Vagina (tissue), 2 donors: Measurements from ENCODE around the gene MOB3A. TPM values are rescaled to one million over a fixed set of nuclear protein-coding genes. Genes with fewer than 3 reads are reported as not detected.

Experiments used
- DNase-seq, 2 donors: peaks; one replicate each; pipeline ENCODE4 v3.0.0-alpha.2; 2017; ENCODE audit errors: extremely low spot score in 2 of 2
- H3K27ac ChIP-seq: fragments of 200-600 bp; sonication (generic); one replicate; pipeline ENCODE4 v1.5.1; 2019
- H3K27me3 ChIP-seq: fragments of 200-600 bp; sonication (generic); one replicate; pipeline ENCODE4 v1.5.1; 2019
- H3K36me3 ChIP-seq, 2 donors: fragments of 200-600 bp; sonication (generic); one replicate each; pipeline ENCODE4 v1.5.1; 2017 to 2019
- H3K4me1 ChIP-seq: fragments of 200-600 bp; sonication (generic); one replicate; pipeline ENCODE4 v1.5.1; 2019
- H3K4me3 ChIP-seq, 2 donors: fragments of 200-600 bp; sonication (generic); 1 replicate in 1 of 2; 2 replicates in 1 of 2; pipeline ENCODE4 v1.5.1; 2016 to 2019
- H3K9me3 ChIP-seq: fragments of 200-600 bp; sonication (generic); one replicate; pipeline ENCODE4 v1.5.1; 2019
- CTCF ChIP-seq, 3 experiments: fragments of 450-650 bp in 2 of 3; fragments of 200-600 bp in 1 of 3; sonication (generic) in 1 of 3; IDR thresholded peaks; one replicate each; pipeline ENCODE4 v1.5.1; 2017 to 2019; ENCODE audit warnings: antibody characterized with exemption in 3 of 3, mild to moderate bottlenecking in 2 of 3, moderate library complexity in 2 of 3
- POLR2A ChIP-seq, 2 donors: fragments of 450-650 bp; IDR thresholded peaks; one replicate each; pipeline ENCODE4 v1.6.1; 2017; ENCODE audit warnings: antibody characterized with exemption in 2 of 2, mild to moderate bottlenecking in 2 of 2, moderate library complexity in 2 of 2
- POLR2AphosphoS5 ChIP-seq, 2 donors: sonication (generic); formaldehyde crosslinking; IDR thresholded peaks; one replicate each; pipeline ENCODE4 v1.9.0; 2017; ENCODE audit warnings: antibody characterized with exemption in 2 of 2, mild to moderate bottlenecking in 2 of 2, low read depth in 1 of 2; ENCODE audit not compliant: insufficient read depth in 1 of 2
- intact Hi-C: fragments of 100-400 bp; cut with DNase I; formaldehyde crosslinking; loops from one replicate; pipeline ENCODE4 v1.15.1; 2023
- total RNA-seq: library from RNA; depleted of rRNA; stranded (reverse); fragments of >200 nt; gene quantifications from one replicate; pipeline ENCODE4 v1.2.3, GENCODE V29; 2016

MOB3A gene
- total RNA-seq, 1 donor from 2014 or later = 50.6 TPM

DNA sequence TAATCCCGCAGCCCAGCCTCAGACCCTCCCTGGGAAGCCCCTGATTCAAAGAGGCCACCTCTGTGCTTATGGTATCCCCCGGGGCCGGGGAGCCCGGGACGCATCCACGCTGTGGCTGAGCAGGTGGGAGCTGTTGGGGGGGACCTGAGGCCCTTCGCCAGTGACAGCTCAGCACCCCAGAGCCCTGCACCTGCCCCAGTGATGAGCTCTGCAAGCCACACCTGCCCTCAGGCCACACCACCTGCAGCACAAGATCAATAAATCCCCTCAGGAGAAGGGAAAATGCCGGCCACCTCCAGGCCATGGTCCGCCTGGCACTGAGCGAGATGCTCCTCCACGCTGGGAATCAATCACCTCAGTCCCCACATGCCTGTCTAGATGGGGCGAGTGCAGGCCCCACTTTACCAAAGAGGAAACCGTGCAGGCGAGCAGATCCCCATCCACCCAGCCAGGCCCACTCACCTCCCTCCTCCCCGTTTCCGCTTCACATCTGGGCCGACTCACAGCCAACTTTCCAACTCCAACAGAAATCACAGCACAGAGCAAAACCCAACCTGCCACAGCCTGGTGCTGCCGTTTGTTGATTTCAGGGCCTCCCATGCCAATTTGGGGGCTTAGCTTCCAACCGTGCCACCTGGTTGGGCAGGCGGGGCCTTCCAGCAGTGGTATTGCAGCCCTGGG, 12.8 kb downstream of the MOB3A start:
- no peak for DNase-seq
- no peaks in the 10 kb centered on the region for H3K27me3 ChIP-seq

GRCh38 chr19:2081873-2082810, 14.0 kb downstream of the MOB3A start:
- Histone ChIP-seq H3K4me3 (peak overlapping the region in 1 of 2 donors; percentile 25), H3K9me3 (no peaks in the 10 kb centered on the region), H3K27ac (peak overlapping the region; percentile 71), H3K4me1 (peaks cover 65% of the 10 kb centered on the region), H3K27me3 (no peaks in the 10 kb centered on the region), H3K36me3 (peaks cover 0 to 29% of the 10 kb centered on the region in 2 donors)
- no peak for DNase-seq
- no peak for TF ChIP-seq CTCF (IDR thresholded peaks at IDR 0.05)
- no peak for TF ChIP-seq POLR2AphosphoS5 (IDR thresholded peaks at IDR 0.05; ENCODE audit: insufficient read depth in 1 of 2, low read depth in 1 of 2)
- TF ChIP-seq POLR2A (IDR thresholded peaks at IDR 0.05) = no peak
- intact Hi-C loops = no loop called here

More for the DNA sequence above, 12.8 kb downstream of the MOB3A start:
- TF ChIP-seq POLR2AphosphoS5 (IDR thresholded peaks at IDR 0.05; ENCODE audit: insufficient read depth in 1 of 2, low read depth in 1 of 2) = peak in 1 of 2 donors; percentile 12
- TF ChIP-seq CTCF (IDR thresholded peaks at IDR 0.05) = no peak
- no peak for TF ChIP-seq POLR2A (IDR thresholded peaks at IDR 0.05)
- intact Hi-C loops = no loop called here
- Histone ChIP-seq H3K9me3 (no peaks in the 10 kb centered on the region), H3K4me1 (peaks cover 77% of the 10 kb centered on the region), H3K36me3 (peaks cover 0 to 17% of the 10 kb centered on the region in 2 donors), H3K4me3 (peak overlapping the region in 1 of 2 donors; percentile 25), H3K27ac (peak overlapping the region; percentile 71)

GRCh38 chr19:2080336-2080988, 15.7 kb downstream of the MOB3A start:
- Histone ChIP-seq H3K27me3 (no peaks in the 10 kb centered on the region), H3K27ac (no peak overlapping the region), H3K9me3 (no peaks in the 10 kb centered on the region), H3K4me3 (no peak overlapping the region), H3K36me3 (peaks cover 0 to 45% of the 10 kb centered on the region in 2 donors), H3K4me1 (peaks cover 49% of the 10 kb centered on the region)
- intact Hi-C loops = no loop called here
- TF ChIP-seq POLR2A (IDR thresholded peaks at IDR 0.05) (no peak), POLR2AphosphoS5 (IDR thresholded peaks at IDR 0.05; ENCODE audit: insufficient read depth in 1 of 2, low read depth in 1 of 2) (no peak), CTCF (IDR thresholded peaks at IDR 0.05) (no peak)
- no peak for DNase-seq

GRCh38 chr19:2079865-2080301, 16.2 kb downstream of the MOB3A start:
- TF ChIP-seq POLR2AphosphoS5 (IDR thresholded peaks at IDR 0.05; ENCODE audit: insufficient read depth in 1 of 2, low read depth in 1 of 2) = no peak
- no peak for TF ChIP-seq POLR2A (IDR thresholded peaks at IDR 0.05)
- TF ChIP-seq CTCF (IDR thresholded peaks at IDR 0.05) = no peak
- Histone ChIP-seq H3K36me3 (peaks cover 0 to 50% of the 10 kb centered on the region in 2 donors), H3K4me3 (no peak overlapping the region), H3K27me3 (no peaks in the 10 kb centered on the region), H3K9me3 (no peaks in the 10 kb centered on the region), H3K4me1 (peaks cover 43% of the 10 kb centered on the region), H3K27ac (no peak overlapping the region)
- DNase-seq = no peak
- intact Hi-C loops = no loop called here
